C4-2B (cell line): ENCODE results near the gene SMAGP.
A peak's percentile ranks its signal among the peaks of the same experiment; 100 is the strongest.
"Not testable (repeated sequence)": the region's sequence is repeated elsewhere in the genome, so short reads cannot be mapped to it uniquely, and the experiment has no call there.

Source experiments
- H3K27ac ChIP-seq: fragments of 450-650 bp; 2 replicates; pipeline ENCODE4 v1.5.1; 2017
- CTCF ChIP-seq: fragments of 450-650 bp; conservative IDR thresholded peaks from 2 replicates; pipeline ENCODE4 v1.5.1; 2017; ENCODE audit warnings: mild to moderate bottlenecking
- ZFX ChIP-seq: fragments of 450-650 bp; IDR thresholded peaks from 2 replicates; pipeline ENCODE4 v1.6.1; 2017

The SMAGP gene

DNA sequence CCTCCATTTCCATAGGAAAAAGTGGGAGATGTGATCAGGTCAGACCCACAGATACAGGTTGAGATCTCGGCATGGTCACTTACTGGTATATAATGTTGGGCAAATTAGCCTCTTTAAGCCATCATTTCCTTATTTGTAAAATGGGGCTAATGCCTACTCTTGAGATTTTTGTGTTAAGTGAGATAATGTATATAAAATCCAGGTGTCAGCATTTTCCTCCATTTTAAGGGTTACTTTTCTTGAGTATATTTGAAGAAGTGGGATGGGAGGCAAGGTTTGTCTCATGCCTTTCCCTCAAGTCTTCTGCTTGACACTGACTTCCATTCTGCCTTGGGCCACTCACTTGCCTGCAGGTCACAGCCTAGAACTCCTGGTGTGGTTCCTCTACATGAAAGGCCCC is 42.3 kb downstream of the SMAGP start:
- TF ChIP-seq ZFX (no peak), CTCF (no peak)
- no peak overlapping the region for H3K27ac ChIP-seq

GRCh38 chr12:51227112-51227511 is 43.1 kb downstream of the SMAGP start:
- not testable (repeated sequence) for H3K27ac ChIP-seq

DNA sequence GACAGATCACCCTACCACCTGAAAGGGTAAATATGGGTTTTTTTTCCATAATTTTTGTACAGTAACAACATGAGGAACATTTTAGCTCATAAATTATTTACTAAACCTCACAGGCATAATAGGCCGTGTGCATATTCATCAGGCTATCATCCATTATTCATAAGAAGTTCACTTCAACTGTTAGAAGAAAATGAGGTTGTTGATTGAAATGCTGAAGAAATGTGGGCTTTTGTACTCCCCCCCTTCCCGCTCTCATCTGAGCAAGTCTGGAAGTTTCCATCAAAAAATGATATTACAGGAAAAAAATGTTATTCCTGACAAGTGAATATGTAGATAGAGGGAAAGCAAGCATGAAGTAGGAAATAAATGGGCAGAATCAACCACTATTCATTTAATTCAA is 44.4 kb downstream of the SMAGP start:
- H3K27ac ChIP-seq = no peak overlapping the region
- TF ChIP-seq ZFX (no peak), CTCF (no peak)

- TF ChIP-seq ZFX (no peak), CTCF (no peak)
- H3K27ac ChIP-seq = no peak overlapping the region
Measured at GRCh38 chr12:51225234-51225633, 45.0 kb downstream of the SMAGP start.

GRCh38 chr12:51224625-51225024 is 45.6 kb downstream of the SMAGP start:
- TF ChIP-seq ZFX (no peak), CTCF (no peak)
- no peak overlapping the region for H3K27ac ChIP-seq

- no peak for TF ChIP-seq ZFX
- no peak for TF ChIP-seq CTCF
- H3K27ac ChIP-seq = peak overlapping the region; percentile 75
Measured at GRCh38 chr12:51222461-51222860, 47.8 kb downstream of the SMAGP start.

- H3K27ac ChIP-seq = not testable (repeated sequence)
Measured at GRCh38 chr12:51219857-51220256, 50.4 kb downstream of the SMAGP start.

GRCh38 chr12:51219322-51219721 is 50.9 kb downstream of the SMAGP start:
- TF ChIP-seq CTCF (no peak), ZFX (no peak)

More at GRCh38 chr12:51219322-51219721, 50.9 kb downstream of the SMAGP start:
- no peak overlapping the region for H3K27ac ChIP-seq
